NT2/D1 (cell line): Measurements from ENCODE around the gene SLC46A3.

Experiments
- DNase-seq: peaks from one replicate; pipeline ENCODE4 v3.0.0-alpha.2; 2011; ENCODE audit warnings: low read depth, low spot score
- H3K27me3 ChIP-seq: 2 replicates; pipeline ENCODE4 v1.6.0; 2011; ENCODE audit warnings: mild to moderate bottlenecking; ENCODE audit not compliant: insufficient read length, insufficient read depth
- H3K36me3 ChIP-seq: 2 replicates; pipeline ENCODE4 v1.6.1; 2011; ENCODE audit warnings: mild to moderate bottlenecking, low read length, mixed read lengths; ENCODE audit not compliant: insufficient read depth, insufficient read length
- H3K4me1 ChIP-seq: 2 replicates; pipeline ENCODE4 v1.5.1; 2011; ENCODE audit not compliant: insufficient read depth, insufficient read length
- H3K4me3 ChIP-seq: 2 replicates; pipeline ENCODE4 v1.5.1; 2011; ENCODE audit warnings: low read depth; ENCODE audit not compliant: insufficient read length
- H3K9ac ChIP-seq: 2 replicates; pipeline ENCODE4 v1.6.0; 2011; ENCODE audit warnings: low read depth; ENCODE audit not compliant: insufficient read length
- H3K9me3 ChIP-seq: 2 replicates; pipeline ENCODE4 v1.5.1; 2011; ENCODE audit warnings: mild to moderate bottlenecking, low read length; ENCODE audit not compliant: insufficient read depth
- SUZ12 ChIP-seq: IDR thresholded peaks from 2 replicates; pipeline ENCODE4 v1.6.1; 2011; ENCODE audit not compliant: insufficient read length, insufficient read depth; ENCODE audit errors: extremely low read depth
- YY1 ChIP-seq: IDR thresholded peaks from 2 replicates; pipeline ENCODE4 v1.6.1; 2011; ENCODE audit not compliant: insufficient read length, insufficient read depth
- ZNF274 ChIP-seq: IDR thresholded peaks from 2 replicates; pipeline ENCODE4 v1.6.1; 2011; ENCODE audit warnings: mild to moderate bottlenecking, low read depth, low read length

SLC46A3 gene

DNA sequence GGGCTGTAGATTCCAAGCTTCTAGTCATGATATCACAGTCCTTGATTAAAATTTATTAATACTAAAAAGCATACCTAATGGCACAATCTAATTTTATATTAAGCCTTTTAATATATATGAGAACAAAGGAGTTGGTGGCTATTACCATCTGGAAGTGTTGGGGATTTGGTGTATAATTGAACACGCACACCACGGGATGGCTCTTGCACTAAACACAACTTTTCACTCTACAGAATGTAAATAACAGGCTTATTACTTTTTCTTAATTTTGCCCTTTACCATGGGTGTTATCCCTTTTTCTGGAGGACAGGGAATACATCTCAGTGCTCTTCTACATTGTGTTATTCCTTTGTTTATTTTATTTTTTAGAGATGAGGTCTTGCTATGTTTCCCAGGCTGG is 38.2 kb downstream of the SLC46A3 start:
- no peak for DNase-seq
- no peaks in the 10 kb centered on the region for H3K27me3 ChIP-seq
- H3K4me1 ChIP-seq, result peaks cover 8% of the 10 kb centered on the region
- H3K9me3 ChIP-seq, result no peaks in the 10 kb centered on the region
- H3K36me3 ChIP-seq, result peaks cover 34% of the 10 kb centered on the region
- H3K9ac ChIP-seq, result no peak overlapping the region
- TF ChIP-seq YY1, result no peak
- no peak for TF ChIP-seq ZNF274
- TF ChIP-seq SUZ12, result no peak
- no peak overlapping the region for H3K4me3 ChIP-seq

- TF ChIP-seq SUZ12 (no peak), YY1 (no peak), ZNF274 (no peak)
- H3K4me3 ChIP-seq, result no peak overlapping the region
- no peaks in the 10 kb centered on the region for H3K9me3 ChIP-seq
- no peaks in the 10 kb centered on the region for H3K27me3 ChIP-seq
- H3K36me3 ChIP-seq, result peaks cover 43% of the 10 kb centered on the region
- H3K9ac ChIP-seq, result no peak overlapping the region
- peaks cover 5% of the 10 kb centered on the region for H3K4me1 ChIP-seq
- no peak for DNase-seq
These were observed 39.1 kb downstream of the SLC46A3 start for GRCh38 chr13:28679628-28680027.

GRCh38 chr13:28678809-28679208 is 40.0 kb downstream of the SLC46A3 start:
- Histone ChIP-seq H3K4me1 (no peaks in the 10 kb centered on the region), H3K4me3 (no peak overlapping the region), H3K9ac (no peak overlapping the region), H3K36me3 (peaks cover 52% of the 10 kb centered on the region), H3K9me3 (no peaks in the 10 kb centered on the region), H3K27me3 (no peaks in the 10 kb centered on the region)
- no peak for TF ChIP-seq YY1
- no peak for TF ChIP-seq ZNF274
- no peak for TF ChIP-seq SUZ12
- no peak for DNase-seq

- Histone ChIP-seq H3K4me1 (no peaks in the 10 kb centered on the region), H3K4me3 (no peak overlapping the region), H3K27me3 (no peaks in the 10 kb centered on the region), H3K36me3 (peaks cover 86% of the 10 kb centered on the region), H3K9ac (no peak overlapping the region), H3K9me3 (no peaks in the 10 kb centered on the region)
- TF ChIP-seq ZNF274 (no peak), SUZ12 (no peak), YY1 (no peak)
- no peak for DNase-seq
These were observed 47.5 kb downstream of the SLC46A3 start for GRCh38 chr13:28671126-28671792.

DNA sequence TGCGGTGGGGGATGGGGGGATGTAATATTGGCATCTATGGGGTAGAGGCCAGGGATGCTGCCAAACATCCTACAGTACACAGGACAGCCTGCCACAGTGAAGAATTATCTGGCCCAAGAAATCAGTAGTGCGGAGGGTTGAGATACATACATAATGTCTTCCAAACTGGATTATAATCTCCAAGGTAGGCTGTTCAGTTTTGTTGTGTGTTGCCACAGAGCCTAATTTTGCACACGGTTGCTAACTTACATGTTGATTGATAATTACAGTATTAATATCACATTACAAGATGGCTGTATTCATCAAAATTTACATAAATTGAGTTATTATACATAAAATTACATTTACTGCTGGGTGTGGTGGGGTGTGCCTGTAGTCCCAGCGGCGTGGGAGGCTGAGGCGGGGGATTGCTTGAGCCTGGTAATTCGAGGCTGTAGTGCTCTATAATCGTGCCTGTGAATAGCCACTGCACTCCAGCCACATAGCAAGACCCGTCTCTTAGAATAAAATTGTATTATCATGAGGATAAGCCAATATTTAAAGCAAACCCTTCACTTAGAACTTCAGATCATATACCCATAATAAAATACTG is 51.8 kb downstream of the SLC46A3 start:
- DNase-seq, result no peak
- Histone ChIP-seq H3K9me3 (no peaks in the 10 kb centered on the region), H3K36me3 (peaks cover 92% of the 10 kb centered on the region), H3K9ac (no peak overlapping the region), H3K4me1 (no peaks in the 10 kb centered on the region), H3K4me3 (no peak overlapping the region), H3K27me3 (no peaks in the 10 kb centered on the region)
- TF ChIP-seq ZNF274 (no peak), SUZ12 (no peak), YY1 (no peak)

DNA sequence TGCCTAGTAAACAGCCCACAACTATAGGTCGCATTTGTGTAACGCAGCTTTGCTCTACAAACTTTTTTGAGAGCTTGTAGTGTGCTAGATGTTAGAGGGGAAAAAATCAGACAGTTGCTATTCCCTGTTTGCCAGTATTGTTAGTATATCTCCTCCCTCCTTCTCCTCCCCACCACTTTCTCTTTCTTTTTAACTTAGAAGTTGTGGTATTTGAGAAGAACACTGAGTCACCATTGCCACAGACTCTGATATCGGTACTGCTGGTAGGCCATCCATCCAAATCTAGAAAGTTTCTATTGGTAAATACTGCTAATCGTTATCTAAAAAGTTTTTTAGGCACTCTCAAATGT is 59.2 kb downstream of the SLC46A3 start:
- TF ChIP-seq YY1 (no peak), ZNF274 (no peak), SUZ12 (no peak)
- H3K9me3 ChIP-seq, result no peaks in the 10 kb centered on the region
- no peak for DNase-seq
- no peaks in the 10 kb centered on the region for H3K4me1 ChIP-seq
- peaks cover 48% of the 10 kb centered on the region for H3K36me3 ChIP-seq
- peak overlapping the region; percentile 96 for H3K4me3 ChIP-seq
- H3K9ac ChIP-seq, result peak overlapping the region; percentile 92
- no peaks in the 10 kb centered on the region for H3K27me3 ChIP-seq

DNA sequence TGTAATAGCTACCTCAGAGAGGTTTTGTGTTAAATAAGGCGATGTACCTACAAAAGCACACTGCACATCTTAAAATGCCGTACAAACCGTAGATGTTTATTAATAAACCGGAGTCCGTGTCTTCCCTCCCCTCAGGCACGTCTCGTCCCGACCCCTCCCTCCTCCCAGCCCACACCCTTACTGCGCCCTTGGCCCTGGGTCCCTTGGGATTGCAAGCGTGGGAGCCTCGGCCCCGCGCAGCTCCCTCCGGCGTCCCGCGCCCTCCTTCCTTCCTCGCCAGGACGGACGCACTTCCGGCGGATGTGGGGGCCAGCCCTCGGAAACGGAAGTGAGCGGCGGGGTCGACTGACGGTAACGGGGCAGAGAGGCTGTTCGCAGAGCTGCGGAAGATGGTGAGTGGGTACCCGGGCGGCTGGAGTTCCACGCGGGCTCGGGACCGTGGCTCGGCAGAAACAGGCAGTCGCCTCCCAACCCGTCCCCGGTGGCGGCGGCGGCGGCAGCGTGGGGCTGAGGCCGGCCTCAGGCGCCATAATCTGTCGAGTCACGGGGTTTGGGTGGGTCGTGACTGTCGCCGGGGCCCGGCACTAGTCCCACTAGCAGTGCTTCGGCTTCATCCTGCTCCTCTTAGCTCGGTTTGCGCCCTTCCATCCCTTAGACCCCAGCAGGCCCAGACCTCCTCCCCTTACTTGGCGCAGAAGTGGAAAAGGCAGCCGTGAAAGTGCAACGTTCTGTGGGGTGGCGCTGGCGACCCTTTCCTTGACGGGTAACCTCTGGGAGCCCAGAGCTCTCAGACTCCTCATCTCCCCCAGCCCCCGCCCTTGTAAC is 59.8 kb downstream of the SLC46A3 start, which contains the start of gene POMP:
Gene POMP (plus strand): TSS at position 335 of the 825 bp plus-strand sequence. CDS start 55 bp downstream, at position 390.
- Histone ChIP-seq H3K9ac (peak within 1 kb of the TSS; percentile 92), H3K36me3 (peaks cover 44% of the 10 kb centered on the region), H3K4me3 (peak within 1 kb of the TSS; percentile 96), H3K9me3 (no peaks in the 10 kb centered on the region), H3K27me3 (no peaks in the 10 kb centered on the region), H3K4me1 (no peaks in the 10 kb centered on the region)
- TF ChIP-seq ZNF274 (no peak), SUZ12 (no peak), YY1 (no peak)
- DNase-seq, result peak; percentile 51
